ENCODE results near the gene CBX8. TPM values are rescaled to one million over a fixed set of nuclear protein-coding genes. Genes with fewer than 3 reads are reported as not detected.

The CBX8 gene
- total and polyA plus RNA-seq, 2 of the 13 experiments (the other 11 are each of a cell fraction or from before 2014, with no cell fraction given) = 0.34 to 12.6 TPM

- peak; percentile 25 for TF ChIP-seq ZNF574 (CRISPR knock-in tag; IDR thresholded peaks at IDR 0.05)
- peak; percentile 40; the same call in 1 of the 2 replicates for TF ChIP-seq ZFY (CRISPR knock-in tag; IDR thresholded peaks at IDR 0.05)
- TF ChIP-seq HMG20B (CRISPR knock-in tag; conservative IDR thresholded peaks at IDR 0.05) = no peak
- peak; percentile 76; the same call in 1 of the 2 replicates for TF ChIP-seq PCBP1 (IDR thresholded peaks at IDR 0.05; ENCODE audit: borderline replicate concordance, low read depth, low read length)
- 0 out of 2 replicates have a peak, but pooled peaks have one; percentile 8 for TF ChIP-seq GATAD1 (CRISPR knock-in tag; IDR thresholded peaks at IDR 0.05)
- peak; percentile 79 for TF ChIP-seq MAX (IDR thresholded peaks at IDR 0.05)
- TF ChIP-seq GLMP (CRISPR knock-in tag; IDR thresholded peaks at IDR 0.05; ENCODE audit: borderline replicate concordance) = no peak
- peak; percentile 76 for TF ChIP-seq CHD2 (IDR thresholded peaks at IDR 0.05; ENCODE audit: low read depth, low read length)
- TF ChIP-seq ISL2 (CRISPR knock-in tag; IDR thresholded peaks at IDR 0.05) = peak; percentile 9; the same call in 1 of the 2 replicates
- peak; percentile 71 for TF ChIP-seq PAXIP1 (CRISPR knock-in tag; conservative IDR thresholded peaks at IDR 0.05)
- no peak; the same call in 1 of the 2 replicates for TF ChIP-seq ATF7-NPFF (CRISPR knock-in tag; IDR thresholded peaks at IDR 0.05; ENCODE audit: low read depth)
- TF ChIP-seq ATF1 (CRISPR knock-in tag; IDR thresholded peaks at IDR 0.05) = no peak
- TF ChIP-seq NFKBIZ (CRISPR knock-in tag; IDR thresholded peaks at IDR 0.05) = 0 out of 2 replicates have a peak, but pooled peaks have one; percentile 31
- TF ChIP-seq ZSCAN20 (CRISPR knock-in tag; IDR thresholded peaks at IDR 0.05; ENCODE audit: borderline replicate concordance) = no peak
- TF ChIP-seq ZNF788 (CRISPR knock-in tag; IDR thresholded peaks at IDR 0.05; ENCODE audit: borderline replicate concordance) = peak; percentile 80; the same call in 1 of the 2 replicates
- TF ChIP-seq PRPF4 (IDR thresholded peaks at IDR 0.05; ENCODE audit: low read depth, low read length, poor library complexity, severe bottlenecking) = peak; percentile 98
- TF ChIP-seq NCOA2 (CRISPR knock-in tag; IDR thresholded peaks at IDR 0.05) = peak; percentile 22; the same call in 1 of the 2 replicates
- TF ChIP-seq HMGXB4 (CRISPR knock-in tag; IDR thresholded peaks at IDR 0.05; ENCODE audit: borderline replicate concordance in 1 of 2, low read depth in 1 of 2) = peak; percentile 20 to 66; a peak in 2 of 4 replicates
Measured at GRCh38 chr17:79831265-79832217, 34.7 kb upstream of the CBX8 start (continued).

Measured in HepG2 (cell line).